Gastrocnemius medialis (tissue), 4 donors: Measurements from ENCODE around the gene PEX16.

Source experiments
- POLR2A ChIP-seq, 2 donors: fragments of 450-650 bp; IDR thresholded peaks; one replicate each; pipeline ENCODE4 v1.6.1; 2017; ENCODE audit warnings: antibody characterized with exemption in 2 of 2, mild to moderate bottlenecking in 2 of 2, moderate library complexity in 2 of 2
- TF ChIP-seq, protein P1 (sequence below), 5 experiments: fragments of 450-650 bp in 3 of 5; fragments of 200-600 bp in 2 of 5; sonication (generic) in 2 of 5; IDR thresholded peaks in 4 of 5; conservative IDR thresholded peaks in 1 of 5; 1 replicate in 4 of 5; 2 replicates in 1 of 5; pipeline ENCODE4 v1.5.1; 2016 to 2019; ENCODE audit warnings: antibody characterized with exemption in 5 of 5, mild to moderate bottlenecking in 3 of 5, moderate library complexity in 3 of 5

DNA sequence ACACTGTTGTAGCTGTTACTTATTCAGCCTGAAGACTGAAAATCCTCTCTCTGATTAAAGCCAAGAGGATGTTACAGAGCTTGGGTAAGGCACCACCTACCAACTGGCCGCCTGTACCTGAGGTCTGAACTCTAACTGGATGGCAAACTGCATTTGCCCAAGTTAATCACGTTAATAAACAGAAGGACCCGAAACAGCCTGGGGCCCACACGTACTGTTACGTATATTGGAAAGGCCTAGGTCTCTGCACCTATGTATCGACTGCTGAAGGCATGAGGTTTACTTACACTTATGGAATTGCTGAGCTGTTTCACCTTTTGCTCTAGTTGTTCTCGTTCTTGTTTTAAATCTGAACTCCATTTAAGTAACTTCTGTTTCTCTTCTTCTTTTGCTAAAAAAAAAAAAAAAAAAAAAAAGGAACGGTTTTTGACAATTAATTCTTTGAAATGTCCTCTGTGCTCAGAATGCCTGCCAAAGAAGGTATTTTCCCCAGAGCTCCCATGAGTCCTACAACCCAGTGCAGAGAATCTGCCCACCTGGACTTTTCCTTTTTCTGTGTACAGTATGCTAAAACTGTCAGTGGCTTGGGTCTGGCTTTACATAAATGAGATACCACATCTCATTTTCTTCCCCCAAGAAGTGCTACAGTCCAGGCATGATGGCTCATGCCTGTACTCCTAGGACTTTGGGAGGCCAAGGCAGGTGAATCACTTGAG, 17.8 kb upstream of the PEX16 start:
- TF ChIP-seq, protein P1, sequence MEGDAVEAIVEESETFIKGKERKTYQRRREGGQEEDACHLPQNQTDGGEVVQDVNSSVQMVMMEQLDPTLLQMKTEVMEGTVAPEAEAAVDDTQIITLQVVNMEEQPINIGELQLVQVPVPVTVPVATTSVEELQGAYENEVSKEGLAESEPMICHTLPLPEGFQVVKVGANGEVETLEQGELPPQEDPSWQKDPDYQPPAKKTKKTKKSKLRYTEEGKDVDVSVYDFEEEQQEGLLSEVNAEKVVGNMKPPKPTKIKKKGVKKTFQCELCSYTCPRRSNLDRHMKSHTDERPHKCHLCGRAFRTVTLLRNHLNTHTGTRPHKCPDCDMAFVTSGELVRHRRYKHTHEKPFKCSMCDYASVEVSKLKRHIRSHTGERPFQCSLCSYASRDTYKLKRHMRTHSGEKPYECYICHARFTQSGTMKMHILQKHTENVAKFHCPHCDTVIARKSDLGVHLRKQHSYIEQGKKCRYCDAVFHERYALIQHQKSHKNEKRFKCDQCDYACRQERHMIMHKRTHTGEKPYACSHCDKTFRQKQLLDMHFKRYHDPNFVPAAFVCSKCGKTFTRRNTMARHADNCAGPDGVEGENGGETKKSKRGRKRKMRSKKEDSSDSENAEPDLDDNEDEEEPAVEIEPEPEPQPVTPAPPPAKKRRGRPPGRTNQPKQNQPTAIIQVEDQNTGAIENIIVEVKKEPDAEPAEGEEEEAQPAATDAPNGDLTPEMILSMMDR (IDR thresholded peaks at IDR 0.05 in 4 of 5, conservative IDR thresholded peaks at IDR 0.05 in 1 of 5) = no peak
- TF ChIP-seq POLR2A (IDR thresholded peaks at IDR 0.05) = no peak
